ENCODE measurements around the gene SLC22A5. TPM values are rescaled to one million over a fixed set of nuclear protein-coding genes. Genes with fewer than 3 reads are reported as not detected.

The SLC22A5 gene
- total and polyA plus RNA-seq, 2 experiments from 2014 or later: 14.7 to 20.8 TPM

GRCh38 chr5:132406144-132406783 lies 36.8 kb downstream of the SLC22A5 start:
- Histone ChIP-seq H3K4me1 (ENCODE audit: insufficient read depth) (peaks cover 16% of the 10 kb centered on the region), H3K9me3 (ENCODE audit: low read depth) (no peaks in the 10 kb centered on the region), H3K36me3 (replicated peaks; ENCODE audit: insufficient read depth, low read depth) (no peaks in the 10 kb centered on the region), H2AFZ (no peak overlapping the region), H3K9me2 (replicated peaks; ENCODE audit: insufficient read depth) (no peaks in the 10 kb centered on the region), H3K4me3 (no peak overlapping the region), H4K20me1 (ENCODE audit: insufficient read depth, poor library complexity, severe bottlenecking) (no peaks in the 10 kb centered on the region), H3K27me3 (no peaks in the 10 kb centered on the region), H3K27ac (no peak overlapping the region), H3K4me2 (no peak overlapping the region), H3K79me2 (peaks cover 7% of the 10 kb centered on the region)
- 82% methylated on average over 4 of the region's 4 CpGs for WGBS (ENCODE audit: low lambda C conversion rate, missing lambda C conversion rate)
- TF ChIP-seq CTCF (IDR thresholded peaks at IDR 0.05; ENCODE audit: poor library complexity): no peak
- TF ChIP-seq EZH2phosphoT487 (IDR thresholded peaks at IDR 0.05; ENCODE audit: low read depth, severe bottlenecking, unreplicated experiment): no peak
- no peak for TF ChIP-seq EZH2 (IDR thresholded peaks at IDR 0.05; ENCODE audit: borderline replicate concordance)
- no peak for DNase-seq (ENCODE audit: low spot score)

- H3K27ac ChIP-seq: no peak overlapping the region
- no peak overlapping the region for H2AFZ ChIP-seq
- H3K9me3 ChIP-seq (ENCODE audit: low read depth): no peaks in the 10 kb centered on the region
- no peak overlapping the region for H3K4me2 ChIP-seq
- no peaks in the 10 kb centered on the region for H3K27me3 ChIP-seq
- H3K4me1 ChIP-seq (ENCODE audit: insufficient read depth): peaks cover 21% of the 10 kb centered on the region
- no peak for TF ChIP-seq EZH2 (IDR thresholded peaks at IDR 0.05; ENCODE audit: borderline replicate concordance)
- TF ChIP-seq CTCF (IDR thresholded peaks at IDR 0.05; ENCODE audit: poor library complexity): no peak
- TF ChIP-seq EZH2phosphoT487 (IDR thresholded peaks at IDR 0.05; ENCODE audit: low read depth, severe bottlenecking, unreplicated experiment): no peak
- H3K4me3 ChIP-seq: no peak overlapping the region
- no peaks in the 10 kb centered on the region for H4K20me1 ChIP-seq (ENCODE audit: insufficient read depth, poor library complexity, severe bottlenecking)
- H3K36me3 ChIP-seq (replicated peaks; ENCODE audit: insufficient read depth, low read depth): no peaks in the 10 kb centered on the region
- WGBS (ENCODE audit: low lambda C conversion rate, missing lambda C conversion rate): 89% methylated on average over 3 of the region's 3 CpGs
- no peak for DNase-seq (ENCODE audit: low spot score)
- H3K9me2 ChIP-seq (replicated peaks; ENCODE audit: insufficient read depth): no peaks in the 10 kb centered on the region
- H3K79me2 ChIP-seq: peaks cover 7% of the 10 kb centered on the region
These were observed 38.5 kb downstream of the SLC22A5 start for GRCh38 chr5:132407970-132408369.

- H3K4me2 ChIP-seq: no peak overlapping the region
- H2AFZ ChIP-seq: no peak overlapping the region
- no peaks in the 10 kb centered on the region for H3K36me3 ChIP-seq (replicated peaks; ENCODE audit: insufficient read depth, low read depth)
- peaks cover 7% of the 10 kb centered on the region for H3K79me2 ChIP-seq
- peaks cover 21% of the 10 kb centered on the region for H3K4me1 ChIP-seq (ENCODE audit: insufficient read depth)
- WGBS (ENCODE audit: low lambda C conversion rate, missing lambda C conversion rate): 98% methylated on average over 6 of the region's 6 CpGs
- no peaks in the 10 kb centered on the region for H3K27me3 ChIP-seq
- no peak overlapping the region for H3K27ac ChIP-seq
- H4K20me1 ChIP-seq (ENCODE audit: insufficient read depth, poor library complexity, severe bottlenecking): no peaks in the 10 kb centered on the region
- H3K9me2 ChIP-seq (replicated peaks; ENCODE audit: insufficient read depth): no peaks in the 10 kb centered on the region
- H3K4me3 ChIP-seq: no peak overlapping the region
- no peak for DNase-seq (ENCODE audit: low spot score)
- TF ChIP-seq EZH2phosphoT487 (IDR thresholded peaks at IDR 0.05; ENCODE audit: low read depth, severe bottlenecking, unreplicated experiment) (no peak), EZH2 (IDR thresholded peaks at IDR 0.05; ENCODE audit: borderline replicate concordance) (no peak), CTCF (IDR thresholded peaks at IDR 0.05; ENCODE audit: poor library complexity) (no peak)
- H3K9me3 ChIP-seq (ENCODE audit: low read depth): no peaks in the 10 kb centered on the region
These were observed 38.9 kb downstream of the SLC22A5 start for GRCh38 chr5:132408456-132408855.

Measured in hepatocyte (in vitro differentiated cells).